Amygdala (tissue), 56 donors: ENCODE results near the gene EDAR.

ENCODE experiments used
- DNase-seq, 56 donors: peaks; one replicate each; lab custom pipeline; 2025; lab: John Stamatoyannopoulos, UW

The EDAR gene

DNA sequence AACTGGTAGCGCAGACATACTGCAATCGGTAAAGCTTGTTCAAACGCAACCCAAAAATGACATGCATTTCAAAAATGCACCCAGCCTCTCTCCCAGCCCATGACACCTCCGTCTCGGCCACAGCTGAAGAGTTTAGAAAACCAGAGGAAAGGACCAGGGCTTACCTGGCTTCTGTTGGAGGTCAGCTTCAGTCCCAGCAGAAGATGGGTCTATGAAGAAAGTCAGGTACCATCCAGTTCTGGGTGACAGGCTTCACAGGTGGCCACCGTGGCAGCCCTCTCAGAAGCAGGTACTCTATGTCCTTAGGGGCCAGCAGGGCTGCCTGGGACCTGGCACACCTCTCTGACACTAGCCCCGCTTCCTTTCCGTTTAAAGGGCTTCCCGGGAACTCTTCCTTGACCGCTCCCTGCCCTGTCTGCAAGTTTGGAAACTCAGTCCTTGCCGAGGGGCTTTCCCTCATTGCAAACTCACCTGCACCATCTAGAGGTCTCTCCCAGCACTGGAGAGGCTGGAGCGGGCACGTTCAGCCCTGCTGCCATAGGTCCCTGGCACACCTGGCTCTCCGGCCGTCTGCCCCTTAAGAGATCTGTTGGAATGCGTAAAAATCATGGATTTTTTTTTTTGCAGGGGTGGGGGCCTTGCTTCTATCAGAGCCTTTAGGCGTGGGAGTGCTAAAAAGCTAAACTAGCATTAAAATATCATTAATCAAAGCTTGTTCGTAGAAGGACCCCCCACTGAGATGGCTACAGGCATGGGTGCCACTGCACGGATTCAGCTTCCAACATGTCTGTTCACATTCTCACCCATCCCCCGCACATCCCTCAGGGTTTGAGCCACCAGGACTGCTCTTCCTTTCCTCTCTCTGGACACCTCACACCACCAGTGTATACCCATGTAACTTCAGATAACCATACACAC is at the start of gene EDAR:
TSS of gene EDAR (minus strand) at position 425 of the 918 bp plus-strand sequence. CDS start 58,206 bp downstream, outside the sequence.
- DNase-seq, result peak in 9 of 56 donors; percentile 1 to 17 (median 5)

DNA sequence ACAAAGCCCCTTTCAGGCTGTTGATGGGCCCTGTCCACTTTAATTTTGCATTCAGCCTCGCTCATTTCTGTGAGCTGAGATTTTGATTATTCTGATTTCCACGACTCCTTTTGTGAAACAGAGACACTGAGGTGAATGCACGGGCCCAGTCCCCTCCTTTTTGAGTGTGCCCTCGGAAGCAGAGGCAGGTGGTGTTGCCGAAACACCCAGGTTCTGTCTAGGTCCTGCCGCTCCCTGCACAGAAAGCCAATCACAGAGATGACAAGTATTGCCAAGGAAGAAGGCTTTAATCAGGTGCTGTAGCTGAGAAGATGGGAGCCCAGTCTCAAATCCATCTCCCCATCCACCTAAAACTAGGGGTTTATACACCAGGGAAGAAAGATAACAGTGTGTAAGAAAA is 44.2 kb upstream of the EDAR start:
- no peak for DNase-seq

DNA sequence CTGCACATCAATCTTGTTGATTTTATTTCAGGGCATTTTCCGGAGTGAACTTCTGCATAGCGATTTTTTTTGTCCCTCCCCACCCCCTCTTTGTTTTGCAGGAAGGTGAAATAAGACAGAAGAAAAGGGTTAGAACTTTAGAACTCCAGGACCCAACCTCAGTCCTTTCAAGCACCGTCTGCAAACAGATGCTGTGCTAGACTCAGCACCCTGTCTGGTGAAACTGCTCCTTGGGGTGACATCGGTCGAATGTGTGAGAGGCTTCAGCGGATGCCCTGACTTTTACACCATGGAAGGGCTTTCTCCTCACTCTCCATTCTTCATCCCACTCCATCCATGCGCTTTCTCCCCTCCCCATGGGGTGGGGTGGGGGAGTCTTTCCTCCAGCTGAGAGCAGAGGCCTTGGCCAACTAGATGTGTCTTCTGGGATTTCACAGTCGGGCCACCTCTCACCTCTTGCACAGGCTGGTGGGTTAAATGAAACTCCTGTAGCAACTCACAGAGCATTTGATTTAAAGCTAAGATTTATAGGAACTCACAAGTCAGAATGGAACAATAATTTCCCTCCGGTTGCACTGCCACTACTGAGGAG is 43.3 kb upstream of the EDAR start:
- DNase-seq, result no peak

DNA sequence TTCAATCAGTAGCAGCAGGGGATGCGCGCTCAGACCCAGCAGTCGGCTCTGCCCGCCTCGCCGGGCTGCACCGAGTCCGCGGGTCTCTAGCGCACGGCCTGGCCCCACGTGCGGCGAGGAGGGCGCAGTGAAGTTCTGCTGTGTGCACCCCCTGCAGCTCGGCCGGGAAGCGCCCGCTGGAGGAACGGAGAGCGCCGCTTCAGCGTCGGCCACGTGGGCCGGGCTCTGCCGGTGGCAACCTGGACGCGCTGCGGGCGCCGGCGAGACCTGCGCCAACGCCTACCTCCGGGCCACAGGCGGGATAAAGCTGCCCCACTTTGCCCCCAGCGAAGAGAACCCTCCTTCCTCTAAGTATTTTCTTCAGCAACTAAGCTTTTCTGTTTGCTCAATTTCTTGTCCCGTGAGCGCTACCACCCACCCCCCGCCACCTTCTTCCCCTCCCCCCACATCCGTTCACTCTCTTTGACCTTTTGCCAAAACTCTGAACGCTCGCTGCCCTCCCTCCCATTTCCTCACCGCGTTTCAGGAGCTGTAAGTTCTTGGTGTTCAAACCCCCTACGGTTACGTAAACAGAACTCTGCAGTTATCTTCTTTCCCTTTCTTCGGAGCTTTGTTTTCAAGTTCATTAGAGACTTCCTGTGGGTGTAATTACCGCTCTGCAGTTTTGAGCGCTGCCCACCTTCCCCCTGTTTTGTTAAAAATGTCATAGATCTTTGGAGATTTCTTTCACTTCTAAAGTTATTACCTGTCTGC is 42.6 kb upstream of the EDAR start:
- DNase-seq, result peak in 2 of 56 donors; percentile 15 to 29

DNA sequence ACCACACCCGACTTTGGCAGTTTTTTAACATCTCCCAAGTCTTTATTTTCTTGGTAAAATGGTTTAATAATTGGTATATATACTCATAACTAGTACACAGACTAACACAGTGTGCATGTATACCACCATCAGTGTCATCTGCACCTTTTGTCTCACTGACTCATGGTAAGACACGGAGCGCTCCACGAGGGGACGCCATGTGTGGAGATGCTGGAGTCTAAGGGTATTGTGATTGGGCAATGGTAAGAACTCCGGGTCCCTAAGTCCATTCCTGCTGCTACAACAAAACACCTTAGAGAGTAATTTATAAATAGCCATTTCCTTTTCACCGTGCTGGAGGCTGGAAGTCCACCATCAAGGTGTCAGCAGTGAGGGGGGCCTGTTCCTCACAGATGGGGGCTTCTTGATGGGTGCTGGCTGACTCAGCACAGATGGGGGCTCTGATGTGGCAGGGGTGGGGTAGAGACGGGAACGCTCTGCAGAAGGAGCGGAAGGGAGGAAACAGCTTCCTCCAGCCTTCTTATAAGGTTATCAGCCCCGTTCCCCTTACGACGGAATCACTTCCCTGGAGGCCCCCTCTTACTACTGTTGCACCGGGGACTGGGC is 42.0 kb upstream of the EDAR start:
- no peak for DNase-seq

DNA sequence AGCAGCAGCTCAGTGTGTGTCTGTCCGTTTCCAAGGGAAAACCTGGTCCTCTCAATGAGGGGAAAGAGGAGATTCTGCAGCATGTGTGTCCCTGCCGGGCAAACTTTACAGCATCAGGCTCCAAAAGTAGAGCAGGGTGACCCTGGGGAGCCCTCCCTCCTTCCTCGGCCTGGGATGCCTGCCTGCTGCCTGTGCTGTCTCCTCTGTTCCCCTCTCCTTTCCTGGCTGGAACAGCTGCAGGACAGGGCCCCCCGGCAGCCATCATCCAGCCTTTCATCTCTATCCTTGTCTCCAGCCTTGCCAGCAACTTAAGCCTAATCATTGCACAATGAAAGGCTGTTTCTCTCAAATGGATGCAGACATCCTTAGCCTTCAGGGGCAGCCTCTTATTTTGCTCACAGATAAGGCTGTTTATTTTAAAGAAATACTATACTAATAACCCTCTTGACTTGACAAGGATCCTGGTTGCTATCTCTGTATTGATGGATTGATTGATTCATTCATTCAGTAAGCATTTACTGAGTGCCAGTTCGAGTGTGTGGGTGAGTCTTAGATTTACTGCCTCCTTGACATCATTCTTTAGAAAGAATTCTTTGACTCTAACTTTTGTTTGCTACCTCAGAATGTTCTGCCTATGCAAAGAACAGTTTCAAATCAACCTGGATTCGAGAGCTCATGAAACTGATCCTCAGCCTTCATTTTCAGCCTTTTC is 40.6 kb upstream of the EDAR start:
- no peak for DNase-seq

DNA sequence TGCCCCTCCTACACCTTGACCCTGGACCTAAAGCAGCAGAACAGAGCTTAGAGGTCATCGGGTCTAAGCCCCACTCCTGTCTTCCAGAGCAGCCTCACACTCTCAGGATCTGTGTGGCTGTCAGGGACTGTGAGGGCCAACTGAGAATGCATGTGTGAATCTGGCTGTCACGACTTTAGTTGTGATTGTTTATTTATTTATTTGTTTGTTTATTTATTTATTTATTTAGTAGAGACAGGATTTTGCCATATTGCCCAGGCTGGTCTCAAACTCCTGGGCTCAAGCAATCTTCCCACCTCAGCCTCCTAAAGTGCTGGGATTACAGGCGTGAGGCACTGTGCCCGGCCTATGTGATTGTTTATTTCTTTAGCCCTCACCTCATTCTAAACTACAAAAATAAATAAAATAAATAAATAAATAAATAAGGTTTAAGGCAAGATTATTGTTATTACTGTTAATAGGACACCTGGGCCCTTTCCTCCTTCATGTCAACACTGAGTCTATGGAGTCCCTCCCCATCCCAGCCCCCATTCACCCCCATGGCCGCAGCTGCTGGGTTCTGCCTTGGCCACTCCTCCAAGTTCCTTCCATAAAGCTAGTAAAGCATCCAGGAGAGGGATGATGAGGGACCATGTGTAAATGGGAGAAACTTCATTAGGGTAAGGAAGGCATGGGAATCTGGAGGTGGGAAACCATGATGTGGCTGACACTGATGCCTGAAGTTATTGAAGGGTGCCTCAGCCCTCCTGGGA is 39.9 kb upstream of the EDAR start:
- no peak for DNase-seq

DNA sequence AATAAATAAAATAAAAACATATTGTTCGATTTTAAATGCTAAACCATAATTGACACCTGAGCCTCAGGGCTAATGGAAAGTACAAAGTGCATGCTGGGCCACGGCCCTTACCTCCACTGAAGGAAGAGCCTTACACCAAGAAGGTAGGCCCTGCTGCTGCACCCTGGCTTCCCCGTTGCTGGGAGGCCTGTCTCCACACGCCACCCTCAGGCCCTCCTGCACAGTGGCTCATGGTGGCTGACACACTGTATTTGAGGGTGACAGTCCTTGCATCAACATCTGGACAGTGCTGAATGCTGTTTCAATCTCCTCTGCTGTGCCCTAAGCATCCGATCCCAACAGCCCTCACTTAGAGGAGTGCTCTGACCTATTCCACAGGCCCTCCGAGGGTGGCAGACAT is 39.3 kb upstream of the EDAR start:
- no peak for DNase-seq

DNA sequence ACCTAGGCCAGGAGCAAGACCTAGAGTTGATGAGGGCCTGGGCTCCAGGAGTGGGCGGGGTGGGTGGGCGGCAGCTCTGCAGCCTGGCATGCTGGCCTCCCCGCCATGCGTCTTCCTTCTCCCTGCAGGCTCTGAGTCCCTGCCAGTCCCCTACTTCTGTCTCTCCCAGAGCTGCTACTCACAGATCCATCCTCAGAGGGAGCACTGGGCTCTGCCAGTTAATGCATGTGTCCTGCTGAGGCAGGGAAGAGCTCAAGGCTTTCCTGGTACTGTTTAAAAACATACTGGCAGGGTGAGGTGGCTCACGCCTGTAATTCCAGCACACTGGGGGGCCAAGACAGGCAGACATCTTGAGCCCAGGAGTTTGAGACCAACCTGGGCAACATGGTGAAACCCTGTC is 38.7 kb upstream of the EDAR start:
- no peak for DNase-seq

DNA sequence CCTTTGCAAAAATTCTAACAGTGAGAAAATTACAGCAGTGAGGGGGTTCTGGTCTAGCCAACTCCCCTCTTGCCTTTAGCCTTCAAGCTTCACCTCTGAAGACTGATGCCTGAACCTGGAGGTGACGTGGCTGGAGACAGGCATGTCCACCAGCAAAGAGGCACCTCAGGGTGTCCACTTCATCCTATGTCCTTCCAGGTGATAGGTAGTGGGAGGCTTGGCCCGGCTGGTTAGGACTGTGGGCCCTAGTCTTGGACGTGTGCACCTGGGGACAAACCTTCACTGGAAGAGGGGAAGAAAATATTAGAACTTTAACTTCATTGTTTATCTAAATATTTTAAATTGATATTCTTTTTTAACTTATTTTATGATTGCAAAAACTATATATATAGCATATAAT is 35.5 kb upstream of the EDAR start:
- no peak for DNase-seq

DNA sequence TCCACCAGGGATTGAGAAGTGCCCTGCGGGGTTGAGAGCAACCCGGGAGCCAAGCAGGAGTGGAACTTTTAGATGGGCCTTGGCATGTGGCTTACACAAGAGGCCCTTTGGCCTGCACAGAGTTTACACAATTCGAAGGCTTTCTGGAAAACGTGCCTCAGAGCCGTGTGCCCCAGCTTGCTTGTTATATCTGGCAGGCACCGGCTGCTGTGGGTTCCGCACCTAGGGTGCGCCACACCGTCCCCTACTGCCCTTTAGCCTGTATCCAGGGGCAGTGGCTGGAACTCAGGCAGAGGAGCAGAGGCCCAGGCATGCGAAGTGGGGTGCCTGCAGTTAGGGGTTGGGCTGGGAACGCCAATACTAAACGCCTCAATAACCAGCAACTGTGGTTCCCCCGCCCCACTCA is 32.9 kb upstream of the EDAR start:
- DNase-seq, result no peak

DNA sequence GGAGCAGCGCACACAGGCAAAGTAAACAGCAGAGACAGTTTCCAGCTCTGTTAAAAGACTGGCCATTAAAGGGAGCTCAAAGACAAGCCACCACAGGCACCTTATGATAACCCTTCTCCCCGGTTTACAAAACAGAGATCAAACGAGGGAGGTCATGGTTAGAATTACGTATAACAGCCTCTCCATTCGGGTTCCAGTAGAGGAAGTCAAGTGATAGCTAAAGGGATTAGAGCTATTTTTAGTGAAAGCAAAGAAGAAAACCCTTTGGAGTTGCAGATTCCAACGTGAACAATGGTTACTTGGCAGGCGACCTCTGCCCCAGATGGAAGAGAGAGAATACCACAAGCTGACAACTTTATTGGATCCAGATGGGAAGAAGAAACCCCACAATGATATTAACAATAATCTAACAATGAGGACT is 31.2 kb upstream of the EDAR start:
- no peak for DNase-seq

DNA sequence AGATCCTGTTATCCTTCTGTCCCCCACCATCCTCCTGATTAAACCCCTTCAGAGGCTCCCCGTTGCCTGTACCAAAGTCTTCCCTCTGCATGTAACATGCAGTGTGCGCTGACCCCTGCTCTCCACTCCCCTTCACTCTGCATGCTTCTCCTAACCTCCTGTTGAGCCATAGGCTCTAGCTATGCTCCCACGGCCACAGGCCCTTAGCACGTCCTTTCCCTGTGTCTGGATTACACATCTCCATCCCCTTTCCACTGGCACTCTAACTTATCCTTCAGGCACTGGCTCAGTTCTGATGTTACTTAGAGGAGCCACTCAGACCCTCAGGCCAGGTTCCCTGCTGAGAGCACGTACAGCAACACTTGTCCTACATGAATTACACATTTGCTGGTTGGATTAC is 29.4 kb upstream of the EDAR start:
- DNase-seq, result no peak

DNA sequence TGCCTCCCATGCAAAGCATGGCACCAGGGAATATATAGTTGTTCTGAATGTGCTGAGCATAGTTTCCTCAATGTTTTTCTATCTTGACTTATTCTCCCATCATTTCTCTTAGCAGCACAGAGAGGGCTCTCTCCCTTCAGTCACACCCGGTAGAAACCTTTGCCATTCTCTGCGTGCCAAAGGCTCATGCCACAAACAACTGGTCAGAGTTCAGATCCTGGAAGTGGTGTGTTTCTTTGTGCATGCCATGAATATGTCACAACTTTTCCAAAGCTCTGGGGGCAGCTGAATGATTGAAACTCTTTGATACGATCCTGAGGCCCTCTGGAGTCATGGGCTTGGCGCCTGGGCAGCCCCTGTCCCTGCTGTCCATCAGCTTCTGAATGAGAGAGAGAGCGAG is 28.0 kb upstream of the EDAR start:
- DNase-seq, result no peak

DNA sequence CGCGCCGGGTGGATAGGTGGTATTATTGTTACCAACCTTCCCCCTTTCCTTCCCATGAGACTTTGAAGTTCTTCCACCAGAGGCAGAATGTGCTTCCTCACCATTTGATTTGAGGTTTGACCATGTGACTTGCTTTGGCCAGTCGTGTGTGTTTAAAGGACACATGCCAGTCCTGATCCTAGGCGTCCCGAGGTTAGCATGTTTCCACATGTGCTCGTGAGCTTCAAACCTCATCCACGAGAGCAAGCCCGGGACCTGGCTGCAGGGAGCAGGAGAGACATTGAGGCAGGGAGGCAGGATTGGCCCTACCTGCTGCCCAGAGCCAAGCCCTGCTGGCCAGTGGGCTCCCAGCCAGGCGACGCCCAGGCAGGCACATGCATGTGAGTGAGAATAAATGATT is 27.4 kb upstream of the EDAR start:
- DNase-seq, result no peak

DNA sequence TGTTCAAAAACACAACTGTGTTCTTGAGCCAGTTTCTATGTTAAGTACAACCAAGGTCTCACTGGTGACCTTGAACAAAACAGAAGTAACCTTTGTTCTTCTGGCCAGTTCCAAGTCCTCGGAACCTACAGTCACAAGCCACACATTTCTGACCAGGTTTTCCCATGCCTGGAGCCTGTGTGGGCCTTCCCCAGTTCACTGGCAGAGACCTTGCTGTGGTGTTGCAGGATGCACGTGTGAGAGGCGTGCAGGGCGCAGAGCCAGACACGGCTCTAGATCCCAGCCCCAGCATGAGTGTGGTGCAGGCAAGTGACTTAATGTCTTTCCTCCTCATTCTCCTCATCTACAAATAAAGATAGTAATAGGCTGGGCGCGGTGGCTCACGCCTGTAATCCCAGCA is 25.5 kb upstream of the EDAR start:
- no peak for DNase-seq

DNA sequence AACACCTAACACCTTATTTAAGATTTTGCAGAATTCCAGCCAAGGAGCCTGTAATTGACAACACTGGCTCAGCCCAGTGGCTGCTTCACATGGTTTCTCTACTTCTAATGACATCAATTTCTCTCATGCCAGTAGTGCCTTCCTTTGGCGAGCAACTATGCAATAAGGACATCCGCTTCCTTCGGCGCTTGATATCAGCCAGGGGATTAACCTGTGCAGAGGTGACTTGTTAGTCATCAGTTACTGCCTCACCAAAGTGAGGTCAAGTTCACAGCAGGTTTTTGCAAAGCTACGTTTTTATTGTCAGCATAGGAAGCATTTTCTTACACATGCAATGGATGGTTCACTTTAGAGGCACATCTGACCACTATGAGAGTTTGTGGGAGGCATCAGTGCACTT is 24.0 kb upstream of the EDAR start:
- DNase-seq, result no peak

DNA sequence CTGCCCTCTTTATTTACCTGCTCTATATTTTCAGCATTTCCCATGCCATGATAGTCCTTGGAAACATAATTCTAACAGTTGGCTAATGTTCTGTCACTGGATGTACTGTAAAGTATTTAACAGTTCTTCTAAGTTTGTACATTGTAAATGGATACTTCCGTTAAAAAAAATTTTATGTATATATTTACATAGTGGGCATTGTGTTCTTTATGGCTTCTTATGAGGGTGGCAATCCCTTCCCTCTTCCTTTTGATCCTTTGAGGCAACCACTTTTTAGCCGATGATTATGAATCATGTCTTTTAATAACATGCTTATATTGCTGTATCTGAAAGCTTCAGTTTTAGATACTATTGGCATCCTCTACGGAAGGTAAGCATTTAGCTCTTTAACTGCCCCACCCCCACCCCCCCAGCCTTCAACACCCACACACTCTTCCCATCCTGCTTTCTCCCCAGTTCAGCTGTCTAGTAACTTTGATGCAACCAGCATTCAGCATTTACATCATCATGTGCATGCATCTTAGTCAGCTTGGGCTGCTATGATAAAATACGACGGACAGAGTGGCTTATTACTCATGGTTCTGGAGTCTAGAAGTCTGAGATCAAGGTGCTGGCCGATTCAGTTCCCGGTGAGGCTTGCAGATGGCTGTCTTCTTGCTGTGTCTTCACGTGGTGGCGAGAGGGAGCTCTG is 21.0 kb upstream of the EDAR start:
- no peak for DNase-seq

DNA sequence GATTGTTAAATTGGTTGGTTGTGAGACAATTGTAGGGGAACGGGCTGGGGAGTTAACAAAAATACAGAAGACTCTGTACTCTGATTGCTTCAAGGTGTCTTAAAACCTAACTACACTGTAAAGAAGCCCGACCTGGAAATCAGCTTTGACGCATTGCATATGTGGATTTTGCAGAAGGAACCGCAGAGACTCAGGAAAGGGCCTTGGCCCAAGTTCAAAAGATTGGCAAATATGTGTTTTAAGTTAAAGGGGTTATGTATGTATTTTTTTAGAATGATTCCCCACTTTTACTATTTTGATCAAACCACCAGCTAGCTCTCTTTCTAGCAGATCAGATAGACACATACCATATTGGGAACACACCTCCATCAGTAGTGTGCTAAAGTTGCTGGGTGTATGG is 18.0 kb upstream of the EDAR start:
- DNase-seq, result no peak
